Measurements from ENCODE around the gene RNF215.

RNF215 gene

GRCh38 chr22:30357650-30358215 lies 29.5 kb downstream of the RNF215 start:
- TF ChIP-seq CTCF (IDR thresholded peaks at IDR 0.05; ENCODE audit: extremely low read depth, insufficient read depth, missing control alignments) = no peak
- DNase-seq (ENCODE audit: low spot score) = no peak
- in situ Hi-C loops (cut with MboI; ENCODE audit: low pct_unique_long_range_greater_than_20kb, low sequenced_read_pairs, unreplicated experiment) = no loop called here

GRCh38 chr22:30357236-30357570 lies 30.0 kb downstream of the RNF215 start:
- no peak for DNase-seq (ENCODE audit: low spot score)
- in situ Hi-C loops (cut with MboI; ENCODE audit: low pct_unique_long_range_greater_than_20kb, low sequenced_read_pairs, unreplicated experiment) = no loop called here
- no peak for TF ChIP-seq CTCF (IDR thresholded peaks at IDR 0.05; ENCODE audit: extremely low read depth, insufficient read depth, missing control alignments)

- peak; percentile 96 for DNase-seq (ENCODE audit: low spot score)
- TF ChIP-seq CTCF (IDR thresholded peaks at IDR 0.05; ENCODE audit: extremely low read depth, insufficient read depth, missing control alignments) = no peak
- in situ Hi-C loops (cut with MboI; ENCODE audit: low pct_unique_long_range_greater_than_20kb, low sequenced_read_pairs, unreplicated experiment) = no loop called here
Observed at GRCh38 chr22:30356449-30357235, 30.6 kb downstream of the RNF215 start, which contains the start of the genes CCDC157 and SF3A1. CCDC157 (plus strand) TSS chr22:30357007; CDS start chr22:30366001, 8,994 bp downstream. SF3A1 (minus strand) TSS chr22:30356894; CDS start chr22:30356792, 102 bp downstream.

GRCh38 chr22:30354644-30355043 lies 32.6 kb downstream of the RNF215 start:
- DNase-seq (ENCODE audit: low spot score) = no peak
- no peak for TF ChIP-seq CTCF (IDR thresholded peaks at IDR 0.05; ENCODE audit: extremely low read depth, insufficient read depth, missing control alignments)
- in situ Hi-C loops (cut with MboI; ENCODE audit: low pct_unique_long_range_greater_than_20kb, low sequenced_read_pairs, unreplicated experiment) = no loop called here

- DNase-seq (ENCODE audit: low spot score) = no peak
- in situ Hi-C loops (cut with MboI; ENCODE audit: low pct_unique_long_range_greater_than_20kb, low sequenced_read_pairs, unreplicated experiment) = no loop called here
- TF ChIP-seq CTCF (IDR thresholded peaks at IDR 0.05; ENCODE audit: extremely low read depth, insufficient read depth, missing control alignments) = no peak
Observed at GRCh38 chr22:30351226-30351625, 36.0 kb downstream of the RNF215 start.

GRCh38 chr22:30348809-30349208 lies 38.4 kb downstream of the RNF215 start:
- TF ChIP-seq CTCF (IDR thresholded peaks at IDR 0.05; ENCODE audit: extremely low read depth, insufficient read depth, missing control alignments) = no peak
- in situ Hi-C loops (cut with MboI; ENCODE audit: low pct_unique_long_range_greater_than_20kb, low sequenced_read_pairs, unreplicated experiment) = no loop called here
- no peak for DNase-seq (ENCODE audit: low spot score)
